ENCODE results near the gene TEX19. TPM values are rescaled to one million over a fixed set of nuclear protein-coding genes. Genes with fewer than 3 reads are reported as not detected.

Gene TEX19
- total and polyA plus RNA-seq, 9 of the 15 experiments (the other 6 are each of a cell fraction or from before 2014, with no cell fraction given) = 0.10 to 4.9 (median 1.9) TPM

- POLR2A ChIA-PET = interaction anchor here (0.6 kb wide), 1 partner anchor 12 kb away, joined by 4 read pairs; no protein-coding TSS in a partner anchor
- TF ChIP-seq, protein P1, sequence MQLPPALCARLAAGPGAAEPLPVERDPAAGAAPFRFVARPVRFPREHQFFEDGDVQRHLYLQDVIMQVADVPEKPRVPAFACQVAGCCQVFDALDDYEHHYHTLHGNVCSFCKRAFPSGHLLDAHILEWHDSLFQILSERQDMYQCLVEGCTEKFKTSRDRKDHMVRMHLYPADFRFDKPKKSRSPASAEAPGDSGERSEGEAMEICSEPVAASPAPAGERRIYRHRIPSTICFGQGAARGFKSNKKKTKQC (CRISPR knock-in tag; IDR thresholded peaks at IDR 0.05) = no peak
- no peak for TF ChIP-seq TFAM (CRISPR knock-in tag; conservative IDR thresholded peaks at IDR 0.05)
- no peak for TF ChIP-seq HMG20A (CRISPR knock-in tag; conservative IDR thresholded peaks at IDR 0.05)
- no peak for TF ChIP-seq ZNF766 (CRISPR knock-in tag; conservative IDR thresholded peaks at IDR 0.05)
- TF ChIP-seq BCL6 (CRISPR knock-in tag; IDR thresholded peaks at IDR 0.05) = no peak
- TF ChIP-seq ZNF583 (CRISPR knock-in tag; IDR thresholded peaks at IDR 0.05) = no peak
- no peak for TF ChIP-seq SOX6 (IDR thresholded peaks at IDR 0.05)
- no peak for TF ChIP-seq ETV6 (IDR thresholded peaks at IDR 0.05; ENCODE audit: borderline replicate concordance in 1 of 2, low read depth in 2 of 2, low read length in 1 of 2)
- TF ChIP-seq ETV6 (CRISPR knock-in tag; IDR thresholded peaks at IDR 0.05; ENCODE audit: borderline replicate concordance) = no peak
- TF ChIP-seq ZNF75A (CRISPR knock-in tag; IDR thresholded peaks at IDR 0.05) = no peak
- TF ChIP-seq ETS2 (tag; IDR thresholded peaks at IDR 0.05; ENCODE audit: borderline replicate concordance, poor library complexity, severe bottlenecking) = no peak
- TF ChIP-seq KLF13 (tag; IDR thresholded peaks at IDR 0.05; ENCODE audit: borderline replicate concordance, low read depth) = no peak
- TF ChIP-seq ZNF561 (CRISPR knock-in tag; conservative IDR thresholded peaks at IDR 0.05) = no peak
- no peaks in the 10 kb centered on the region for H3K27me3 ChIP-seq (ENCODE audit: control insufficient read depth in 2 of 2, insufficient read depth in 2 of 2, low read length in 2 of 2)
- peaks cover 5% of the 10 kb centered on the region for H3K9me1 ChIP-seq (ENCODE audit: control insufficient read depth, insufficient read depth, low read length)
- no peak overlapping the region for H3K4me3 ChIP-seq
- no TSS peak for BruUV-seq (replicated peaks)
- H3K9me3 ChIP-seq (replicated peaks; ENCODE audit: control insufficient read depth, insufficient read depth, low read depth, low read length) = no peaks in the 10 kb centered on the region
- no peaks in the 10 kb centered on the region for H4K20me1 ChIP-seq (replicated peaks; ENCODE audit: control insufficient read depth, insufficient read depth, low read length)
- H3K36me3 ChIP-seq (ENCODE audit: control insufficient read depth, insufficient read depth, low read length) = peaks cover 28% of the 10 kb centered on the region; the same call in 2 of the 3 replicates
- ATAC-seq = no peak
- H3K79me2 ChIP-seq (ENCODE audit: control insufficient read depth, insufficient read depth, low read length) = peaks cover 7% of the 10 kb centered on the region; the same call in 2 of the 3 replicates
- intact Hi-C loops (cut with micrococcal nuclease) (no loop called here), in situ Hi-C loops (cut with MboI) (no loop called here)
- H3K4me2 ChIP-seq (ENCODE audit: insufficient read depth, low read length) = no peak overlapping the region
- FAIRE-seq = no peak
- H3K9ac ChIP-seq (ENCODE audit: insufficient read depth in 1 of 2, low read depth in 2 of 2, low read length in 2 of 2) = no peak overlapping the region
- no peak overlapping the region for H3K27ac ChIP-seq (ENCODE audit: extremely low read depth, low read depth, low read length)
- CTCF ChIA-PET (ENCODE audit: low intra/inter-chr PET ratio) = no interaction called here
- WGBS (ENCODE audit: insufficient coverage, low coverage, missing lambda C conversion rate) = 78% methylated on average over 14 of the region's 15 CpGs
- peaks cover 0 to 26% of the 10 kb centered on the region in 2 experiments; a peak in 1 of 5 replicates for H3K4me1 ChIP-seq (replicated peaks in 1 of 2; ENCODE audit: control insufficient read depth in 2 of 2, insufficient read depth in 2 of 2, low read length in 2 of 2)
- DNase-seq (ENCODE audit: extremely low read depth in 1 of 4, low spot score in 3 of 4) = no peak
- H2AFZ ChIP-seq (ENCODE audit: low read depth, low read length) = no peak overlapping the region
Measured at GRCh38 chr17:82408288-82408937, 49.4 kb downstream of the TEX19 start.
